ENCODE data around the gene TRAF1. TPM values are rescaled to one million over a fixed set of nuclear protein-coding genes. Genes with fewer than 3 reads are reported as not detected.

TRAF1 gene
- total RNA-seq, 1 experiment from 2014 or later, result 0.43 TPM

- DNase-seq (ENCODE audit: low read depth), result peak; percentile 53
These were observed 14.6 kb upstream of the TRAF1 start for GRCh38 chr9:120941046-120941770.

GRCh38 chr9:120940573-120940972, 14.0 kb upstream of the TRAF1 start:
- DNase-seq (ENCODE audit: low read depth), result no peak

- no peak for DNase-seq (ENCODE audit: low read depth)
These were observed 12.3 kb upstream of the TRAF1 start for GRCh38 chr9:120938851-120939250.

GRCh38 chr9:120937596-120937995, 11.0 kb upstream of the TRAF1 start:
- DNase-seq (ENCODE audit: low read depth), result no peak

- no peak for DNase-seq (ENCODE audit: low read depth)
These were observed 10.5 kb upstream of the TRAF1 start for GRCh38 chr9:120937127-120937526.

- DNase-seq (ENCODE audit: low read depth), result no peak
These were observed 10.1 kb upstream of the TRAF1 start for GRCh38 chr9:120936764-120937122.

- peak; percentile 92 for DNase-seq (ENCODE audit: low read depth)
These were observed 9.6 kb upstream of the TRAF1 start for GRCh38 chr9:120936011-120936763.

GRCh38 chr9:120935383-120935857, 8.8 kb upstream of the TRAF1 start:
- peak; percentile 97 for DNase-seq (ENCODE audit: low read depth)

GRCh38 chr9:120934281-120934680, 7.7 kb upstream of the TRAF1 start:
- no peak for DNase-seq (ENCODE audit: low read depth)

GRCh38 chr9:120933310-120934055, 6.9 kb upstream of the TRAF1 start:
- DNase-seq (ENCODE audit: low read depth), result no peak

- no peak for DNase-seq (ENCODE audit: low read depth)
These were observed 5.7 kb upstream of the TRAF1 start for GRCh38 chr9:120932086-120932823.

GRCh38 chr9:120931231-120932085, 4.9 kb upstream of the TRAF1 start:
- DNase-seq (ENCODE audit: low read depth), result peak; percentile 76

- DNase-seq (ENCODE audit: low read depth), result no peak
These were observed 2.7 kb upstream of the TRAF1 start for GRCh38 chr9:120929229-120929791.

GRCh38 chr9:120928483-120929228, 2.1 kb upstream of the TRAF1 start:
- DNase-seq (ENCODE audit: low read depth), result no peak

- no peak for DNase-seq (ENCODE audit: low read depth)
These were observed 1.5 kb upstream of the TRAF1 start for GRCh38 chr9:120928015-120928482.

- no peak for DNase-seq (ENCODE audit: low read depth)
These were observed 846 bp upstream of the TRAF1 start for GRCh38 chr9:120927269-120928014.

- peak; percentile 88 for DNase-seq (ENCODE audit: low read depth)
These were observed 830 bp downstream of the TRAF1 start for GRCh38 chr9:120925535-120926396.
